GM19328 (cell line): Measurements from ENCODE around the gene FABP1.

Experiments used
- ATAC-seq: cut with Tn5 transposase; IDR thresholded peaks from one replicate; pipeline ENCODE4 v1.9.1; 2021; ENCODE audit warnings: mild to moderate bottlenecking, moderate library complexity; ENCODE audit not compliant: unreplicated experiment

The FABP1 gene

DNA sequence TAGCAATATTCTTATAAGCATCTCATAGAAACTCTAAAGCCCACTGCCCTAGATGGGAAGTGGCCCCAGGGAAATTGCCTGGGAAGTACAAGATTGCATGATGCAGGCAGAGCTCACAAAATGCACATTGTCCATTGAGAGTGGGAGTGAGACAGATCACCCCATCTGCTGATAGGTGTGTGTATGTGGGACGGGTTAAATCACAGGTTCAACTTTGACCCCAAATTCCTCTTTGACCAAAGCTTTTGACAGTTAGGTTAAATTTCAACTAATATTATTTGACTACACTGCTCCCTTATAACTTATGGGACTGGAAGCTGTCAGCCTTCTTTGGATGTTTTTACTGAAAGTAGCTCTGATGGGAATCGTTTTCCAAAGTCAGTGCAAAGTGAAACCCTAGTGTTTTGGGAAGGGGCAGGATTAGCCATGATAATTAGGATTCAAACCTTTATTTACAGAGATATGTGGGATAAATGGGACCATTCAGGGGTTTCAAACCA, 11.4 kb upstream of the FABP1 start:
- no peak for ATAC-seq

- ATAC-seq: no peak
These were observed 10.0 kb upstream of the FABP1 start for GRCh38 chr2:88137833-88138232.

DNA sequence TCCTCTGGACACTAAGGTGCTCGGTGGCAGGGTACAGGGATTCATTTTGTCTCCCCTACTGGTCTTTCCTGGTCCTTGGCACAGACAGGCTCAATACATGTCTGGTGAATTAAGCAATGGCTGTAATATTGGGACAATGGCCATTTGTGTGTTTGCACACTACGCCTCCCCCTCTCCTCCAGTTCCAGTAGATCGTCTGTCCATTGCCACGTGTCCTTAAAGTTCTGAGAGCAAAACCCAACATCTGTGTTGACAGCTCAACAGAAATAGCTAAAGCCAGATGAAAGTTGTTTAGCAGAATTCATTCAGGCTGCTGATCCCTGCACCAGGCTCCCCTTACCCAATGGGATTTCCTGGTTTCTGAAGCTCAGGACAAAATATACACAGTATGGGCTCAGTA, 9.0 kb upstream of the FABP1 start:
- ATAC-seq: no peak

DNA sequence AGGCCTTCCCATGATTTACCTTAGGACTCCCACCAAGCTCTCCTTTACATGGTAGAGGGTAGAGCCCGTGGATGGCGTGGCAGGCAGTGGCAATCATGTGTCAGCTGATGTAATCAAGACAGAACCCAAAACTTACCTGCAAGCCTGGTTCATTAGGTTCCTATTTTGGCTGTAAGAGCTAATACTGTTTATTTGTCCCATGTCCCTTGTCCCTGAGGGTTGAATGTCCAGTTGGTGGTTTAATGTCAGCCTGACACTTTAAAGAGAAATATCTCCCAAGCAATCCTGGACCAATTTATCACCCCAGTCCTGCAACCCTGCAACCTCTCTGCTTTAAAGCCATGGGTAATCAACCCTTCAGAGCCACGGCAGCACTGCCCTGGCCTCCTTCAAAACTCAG, 6.0 kb upstream of the FABP1 start:
- ATAC-seq: no peak

DNA sequence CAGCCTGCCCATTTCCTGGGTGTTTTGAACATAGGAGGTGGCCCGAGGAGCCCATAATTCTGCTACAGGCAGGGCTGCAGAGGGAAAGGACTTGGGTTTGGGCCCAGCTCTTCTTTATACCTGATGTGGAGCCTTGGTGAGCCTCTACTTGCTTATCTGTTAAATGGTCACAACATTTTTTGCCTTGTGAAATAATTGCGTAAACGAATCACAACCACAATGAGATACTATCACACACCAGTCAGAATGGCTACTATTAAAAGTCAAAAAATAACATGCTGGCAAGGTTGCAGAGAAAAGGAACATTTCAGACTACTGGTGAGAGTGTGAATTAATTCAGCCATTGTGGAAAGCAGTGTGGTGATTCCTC, 4.1 kb upstream of the FABP1 start:
- no peak for ATAC-seq

DNA sequence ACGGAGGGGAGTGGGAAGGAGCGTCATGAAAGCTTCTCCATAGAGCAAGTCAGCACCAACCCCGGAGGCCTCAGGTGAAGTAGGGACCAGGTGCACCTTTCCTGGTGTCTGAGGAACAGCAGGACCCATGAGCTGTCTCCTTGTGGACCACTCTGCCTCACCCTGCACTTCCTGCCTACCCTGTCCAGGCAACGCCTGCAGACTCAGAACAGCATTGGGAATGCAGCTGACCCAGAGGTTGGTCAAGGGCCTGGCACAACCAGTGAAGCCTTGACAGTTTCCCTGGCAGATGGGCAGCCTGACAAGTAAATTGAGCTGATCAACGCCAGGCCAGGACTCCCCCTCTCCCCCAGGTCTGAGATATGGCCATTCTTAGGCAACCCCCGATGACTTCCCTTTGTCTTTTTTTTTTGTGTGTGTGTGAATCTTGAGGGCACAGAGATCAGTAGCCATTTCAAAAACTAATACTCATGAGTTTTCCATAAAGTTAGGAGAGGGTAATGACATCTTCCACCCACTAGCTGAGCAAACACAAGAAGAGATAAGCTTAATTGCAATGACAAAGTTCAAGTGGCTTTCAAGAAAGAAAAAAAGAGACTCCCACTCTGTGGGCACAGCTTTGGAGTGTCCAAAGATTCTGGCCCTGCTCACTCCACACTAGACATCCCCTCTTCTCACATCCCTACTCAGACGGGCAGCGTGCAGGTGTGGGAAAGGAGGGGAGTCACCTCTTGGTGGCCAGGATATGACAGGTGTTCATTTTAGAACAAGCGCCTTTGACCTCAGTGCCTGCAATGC, 3.5 kb upstream of the FABP1 start:
- no peak for ATAC-seq

DNA sequence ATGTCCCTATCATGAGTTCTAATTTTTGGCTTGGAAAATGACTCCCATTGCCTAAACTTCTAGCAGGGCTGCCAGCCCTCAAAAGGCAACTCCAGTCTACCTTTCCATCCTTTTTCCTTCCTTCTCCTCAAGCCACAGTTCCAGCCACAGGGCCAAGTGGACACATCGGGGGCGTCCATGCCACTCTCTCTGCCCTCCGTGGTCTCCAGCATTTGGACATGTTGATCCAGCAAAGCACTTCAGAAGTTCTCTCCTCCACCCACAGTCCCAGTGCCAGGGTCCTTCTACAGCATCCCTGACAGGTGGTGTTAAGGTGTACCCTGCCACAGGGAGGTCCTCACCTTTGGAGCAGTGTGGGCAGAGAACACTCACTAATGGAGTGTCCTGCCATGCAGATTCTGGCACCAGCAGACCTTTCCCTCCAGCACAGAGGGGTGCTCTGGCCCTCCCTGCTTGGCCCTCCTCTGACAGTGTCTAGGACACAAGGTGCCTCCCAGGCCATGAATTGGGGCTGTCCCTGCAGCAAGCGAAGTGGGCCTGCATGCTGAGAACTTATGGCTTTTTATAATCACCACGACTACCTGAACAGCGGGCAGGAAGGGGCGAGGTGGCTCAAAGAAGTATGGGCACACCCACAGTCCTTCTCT, 1.6 kb upstream of the FABP1 start:
- no peak for ATAC-seq

GRCh38 chr2:88128654-88129312, 921 bp upstream of the FABP1 start:
- ATAC-seq: no peak

- ATAC-seq: no peak
These were observed 299 bp downstream of the FABP1 start for GRCh38 chr2:88127638-88127887.

- ATAC-seq: no peak
These were observed 857 bp downstream of the FABP1 start for GRCh38 chr2:88126772-88127637.

DNA sequence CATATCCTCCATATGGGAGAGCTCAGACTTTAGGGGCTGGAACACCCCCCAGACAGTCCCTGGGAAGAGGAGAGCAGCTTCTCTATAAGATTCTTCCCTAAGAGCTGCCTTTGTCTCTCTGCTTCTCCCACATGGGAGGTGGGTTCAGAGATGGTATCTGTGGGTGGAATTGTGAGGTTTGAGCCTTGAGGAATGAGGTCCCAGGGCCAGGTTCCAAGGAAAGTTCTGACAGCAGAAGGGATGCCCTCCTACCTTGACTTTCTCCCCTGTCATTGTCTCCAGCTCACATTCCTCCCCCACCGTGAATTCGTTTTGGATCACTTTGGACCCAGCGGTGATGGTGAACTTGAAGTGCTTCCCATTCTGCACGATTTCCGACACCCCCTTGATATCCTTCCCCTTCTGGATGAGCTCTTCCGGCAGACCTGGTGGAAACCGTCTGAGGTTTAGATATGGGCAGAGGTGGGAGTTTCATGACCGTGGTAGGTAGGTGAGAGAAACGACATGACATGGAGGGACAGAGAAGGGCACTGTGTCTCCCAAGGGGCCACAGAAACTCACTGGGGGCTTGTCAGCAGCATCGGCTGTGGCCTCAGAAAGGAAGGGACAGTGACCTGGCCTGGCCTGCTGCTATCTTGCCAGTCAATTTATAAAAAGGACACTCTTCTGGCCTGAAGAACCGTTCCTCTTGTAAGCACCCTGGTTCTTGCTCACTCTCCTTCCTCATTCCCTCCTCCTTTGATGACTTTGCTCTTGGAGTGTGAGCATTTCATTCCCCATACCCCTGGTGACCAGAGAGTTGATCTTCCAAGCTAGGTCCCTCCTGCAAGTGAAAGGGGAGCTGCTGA, 1.7 kb downstream of the FABP1 start:
- ATAC-seq: no peak

GRCh38 chr2:88125344-88125923, 2.4 kb downstream of the FABP1 start:
- no peak for ATAC-seq

GRCh38 chr2:88123975-88124917, 3.6 kb downstream of the FABP1 start:
- ATAC-seq: no peak

GRCh38 chr2:88123164-88123974, 4.5 kb downstream of the FABP1 start:
- ATAC-seq: no peak

GRCh38 chr2:88122141-88122884, 5.5 kb downstream of the FABP1 start:
- no peak for ATAC-seq

GRCh38 chr2:88121678-88122077, 6.2 kb downstream of the FABP1 start:
- no peak for ATAC-seq

DNA sequence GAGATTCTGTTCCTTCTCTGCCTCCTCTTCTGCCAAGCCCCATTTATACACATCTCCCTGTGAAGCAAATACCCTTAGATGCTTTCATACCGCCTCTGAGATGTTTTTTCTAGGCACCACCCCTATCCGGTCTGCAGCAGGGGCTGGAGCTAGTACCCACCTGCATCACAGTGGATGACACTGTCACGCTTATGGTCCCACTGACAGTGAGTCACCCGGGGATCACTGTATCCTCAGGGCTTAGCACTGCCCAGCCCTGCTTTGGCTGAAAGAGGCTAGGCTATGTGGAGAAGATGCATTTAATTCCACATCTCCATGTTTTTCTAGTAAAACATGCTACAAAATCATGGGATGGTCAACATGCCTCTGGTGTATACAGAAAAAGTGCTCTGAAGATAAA, 9.9 kb downstream of the FABP1 start:
- ATAC-seq: no peak
